Measurements from ENCODE around the gene CLIC4.

The CLIC4 gene

DNA sequence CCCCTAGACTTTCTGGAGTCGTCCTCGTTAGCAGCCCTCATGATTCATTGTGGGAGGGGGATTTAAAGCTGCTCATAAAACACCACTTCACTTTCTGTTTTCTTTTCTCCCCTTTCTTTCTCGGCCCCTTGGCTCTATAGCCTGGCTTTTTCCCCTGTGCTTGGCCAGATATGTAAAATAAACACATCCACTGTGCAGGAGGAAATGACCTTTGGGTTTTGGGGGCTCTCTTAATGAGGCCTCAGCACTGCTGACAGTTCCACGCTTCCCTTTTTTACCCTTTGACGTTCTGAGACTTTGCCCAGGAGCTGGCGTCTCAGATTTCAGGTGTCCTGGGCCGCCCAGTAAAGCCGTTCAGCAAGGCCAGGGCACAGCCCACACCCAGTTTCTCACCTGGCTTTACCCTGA is 119.1 kb downstream of the CLIC4 start:
- no peak for DNase-seq
- H3K4me3 ChIP-seq (ENCODE audit: insufficient read depth, low read depth, low read length, poor library complexity, severe bottlenecking) = no peak overlapping the region
- no peaks in the 10 kb centered on the region for H3K4me1 ChIP-seq (ENCODE audit: control insufficient read depth, insufficient read depth, low read length, poor library complexity, severe bottlenecking)
- H3K9me3 ChIP-seq (ENCODE audit: control insufficient read depth, low read length) = no peaks in the 10 kb centered on the region
- H3K27me3 ChIP-seq (replicated peaks; ENCODE audit: control insufficient read depth, insufficient read depth, low read length, poor library complexity, severe bottlenecking) = no peaks in the 10 kb centered on the region
- no peaks in the 10 kb centered on the region for H3K36me3 ChIP-seq (ENCODE audit: control insufficient read depth, insufficient read depth, low read length)
- H3K27ac ChIP-seq (ENCODE audit: insufficient read depth, low read length, poor library complexity, severe bottlenecking) = no peak overlapping the region

DNA sequence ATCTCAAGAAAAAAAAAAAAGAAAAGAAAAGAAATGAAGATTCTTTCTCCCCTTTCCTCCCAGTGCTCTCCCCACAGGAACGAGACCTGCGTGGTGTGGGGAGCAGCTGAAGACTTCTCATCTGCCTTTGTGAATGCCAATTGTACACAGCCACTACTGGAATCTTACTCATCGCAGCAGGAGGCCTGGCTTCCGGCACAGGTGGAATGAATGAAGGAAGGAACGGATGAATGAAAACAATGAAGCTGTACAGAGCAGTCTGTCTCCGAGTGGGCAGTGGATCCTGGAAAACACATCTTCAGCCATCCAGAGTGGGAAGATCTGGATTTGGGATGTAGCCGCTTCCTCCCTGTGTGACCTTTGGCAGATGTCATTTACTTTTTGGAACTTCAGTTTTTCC is 119.9 kb downstream of the CLIC4 start:
- DNase-seq = no peak
- no peak overlapping the region for H3K4me3 ChIP-seq (ENCODE audit: insufficient read depth, low read depth, low read length, poor library complexity, severe bottlenecking)
- H3K36me3 ChIP-seq (ENCODE audit: control insufficient read depth, insufficient read depth, low read length) = no peaks in the 10 kb centered on the region
- no peaks in the 10 kb centered on the region for H3K9me3 ChIP-seq (ENCODE audit: control insufficient read depth, low read length)
- H3K27me3 ChIP-seq (replicated peaks; ENCODE audit: control insufficient read depth, insufficient read depth, low read length, poor library complexity, severe bottlenecking) = no peaks in the 10 kb centered on the region
- no peak overlapping the region for H3K27ac ChIP-seq (ENCODE audit: insufficient read depth, low read length, poor library complexity, severe bottlenecking)
- no peaks in the 10 kb centered on the region for H3K4me1 ChIP-seq (ENCODE audit: control insufficient read depth, insufficient read depth, low read length, poor library complexity, severe bottlenecking)

DNA sequence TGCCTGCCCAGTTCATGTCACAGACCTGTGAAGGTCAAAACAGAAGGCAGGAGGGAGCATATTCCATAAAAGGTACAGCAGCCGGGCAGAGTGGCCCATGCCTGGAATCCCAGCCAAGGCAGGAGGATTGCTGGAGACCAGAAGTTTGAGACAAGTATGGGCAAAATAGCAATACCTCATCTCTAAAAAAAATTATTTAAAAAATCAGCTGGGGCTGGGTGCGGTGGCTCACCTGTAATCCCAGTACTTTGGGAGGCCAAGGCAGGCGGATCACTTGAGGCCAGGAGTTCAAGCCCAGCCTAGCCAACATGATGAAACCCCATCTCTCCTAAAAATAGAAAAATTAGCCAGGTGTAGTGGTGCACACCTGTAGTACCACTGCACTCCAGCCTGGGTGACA is 120.3 kb downstream of the CLIC4 start:
- no peak for DNase-seq
- H3K27ac ChIP-seq (ENCODE audit: insufficient read depth, low read length, poor library complexity, severe bottlenecking) = no peak overlapping the region
- H3K36me3 ChIP-seq (ENCODE audit: control insufficient read depth, insufficient read depth, low read length) = no peaks in the 10 kb centered on the region
- H3K4me3 ChIP-seq (ENCODE audit: insufficient read depth, low read depth, low read length, poor library complexity, severe bottlenecking) = no peak overlapping the region
- no peaks in the 10 kb centered on the region for H3K9me3 ChIP-seq (ENCODE audit: control insufficient read depth, low read length)
- H3K27me3 ChIP-seq (replicated peaks; ENCODE audit: control insufficient read depth, insufficient read depth, low read length, poor library complexity, severe bottlenecking) = no peaks in the 10 kb centered on the region
- H3K4me1 ChIP-seq (ENCODE audit: control insufficient read depth, insufficient read depth, low read length, poor library complexity, severe bottlenecking) = no peaks in the 10 kb centered on the region

DNA sequence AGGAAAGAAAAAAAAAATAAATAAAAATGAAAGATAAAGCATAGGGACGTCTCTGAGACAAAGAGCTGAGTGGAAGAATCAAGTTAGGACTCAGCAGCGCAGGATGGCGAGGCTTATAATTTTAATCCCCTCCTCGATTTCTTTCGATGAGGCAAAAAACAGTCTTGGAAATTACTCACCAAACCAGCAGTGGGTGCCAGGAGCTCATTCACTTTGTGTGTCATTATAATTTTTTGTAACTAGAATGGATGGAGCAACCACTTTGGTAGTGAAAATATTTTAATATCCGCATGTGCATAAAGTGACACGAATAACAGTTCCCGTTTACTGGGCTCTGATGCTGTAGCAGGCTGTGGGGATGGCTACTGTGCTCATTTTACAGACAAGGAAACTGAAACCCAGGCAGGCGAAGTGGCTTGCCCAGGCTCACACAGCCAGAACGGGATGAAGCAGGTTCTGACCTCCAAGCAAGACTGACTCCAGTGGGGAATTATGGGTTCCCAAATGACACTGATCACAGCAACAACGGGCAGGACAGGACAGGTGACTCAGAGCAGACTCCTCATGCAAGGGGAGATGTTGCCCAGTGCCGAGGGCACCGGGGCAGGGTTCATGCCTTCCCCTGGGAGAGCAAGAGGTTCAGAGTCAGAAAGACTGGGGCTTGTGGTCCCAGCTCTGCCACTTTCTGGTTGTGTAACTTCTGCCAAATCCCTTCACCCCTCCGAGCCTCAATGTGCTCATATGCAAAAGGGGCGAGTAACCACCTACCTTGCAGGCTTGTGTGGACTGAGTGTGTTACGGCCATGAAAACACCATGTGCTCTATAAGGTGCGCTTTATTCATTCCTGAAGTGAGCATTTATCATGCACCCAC is 121.2 kb downstream of the CLIC4 start:
- no peaks in the 10 kb centered on the region for H3K36me3 ChIP-seq (ENCODE audit: control insufficient read depth, insufficient read depth, low read length)
- no peak overlapping the region for H3K4me3 ChIP-seq (ENCODE audit: insufficient read depth, low read depth, low read length, poor library complexity, severe bottlenecking)
- DNase-seq = no peak
- H3K4me1 ChIP-seq (ENCODE audit: control insufficient read depth, insufficient read depth, low read length, poor library complexity, severe bottlenecking) = no peaks in the 10 kb centered on the region
- H3K27ac ChIP-seq (ENCODE audit: insufficient read depth, low read length, poor library complexity, severe bottlenecking) = no peak overlapping the region
- no peaks in the 10 kb centered on the region for H3K9me3 ChIP-seq (ENCODE audit: control insufficient read depth, low read length)
- H3K27me3 ChIP-seq (replicated peaks; ENCODE audit: control insufficient read depth, insufficient read depth, low read length, poor library complexity, severe bottlenecking) = no peaks in the 10 kb centered on the region

DNA sequence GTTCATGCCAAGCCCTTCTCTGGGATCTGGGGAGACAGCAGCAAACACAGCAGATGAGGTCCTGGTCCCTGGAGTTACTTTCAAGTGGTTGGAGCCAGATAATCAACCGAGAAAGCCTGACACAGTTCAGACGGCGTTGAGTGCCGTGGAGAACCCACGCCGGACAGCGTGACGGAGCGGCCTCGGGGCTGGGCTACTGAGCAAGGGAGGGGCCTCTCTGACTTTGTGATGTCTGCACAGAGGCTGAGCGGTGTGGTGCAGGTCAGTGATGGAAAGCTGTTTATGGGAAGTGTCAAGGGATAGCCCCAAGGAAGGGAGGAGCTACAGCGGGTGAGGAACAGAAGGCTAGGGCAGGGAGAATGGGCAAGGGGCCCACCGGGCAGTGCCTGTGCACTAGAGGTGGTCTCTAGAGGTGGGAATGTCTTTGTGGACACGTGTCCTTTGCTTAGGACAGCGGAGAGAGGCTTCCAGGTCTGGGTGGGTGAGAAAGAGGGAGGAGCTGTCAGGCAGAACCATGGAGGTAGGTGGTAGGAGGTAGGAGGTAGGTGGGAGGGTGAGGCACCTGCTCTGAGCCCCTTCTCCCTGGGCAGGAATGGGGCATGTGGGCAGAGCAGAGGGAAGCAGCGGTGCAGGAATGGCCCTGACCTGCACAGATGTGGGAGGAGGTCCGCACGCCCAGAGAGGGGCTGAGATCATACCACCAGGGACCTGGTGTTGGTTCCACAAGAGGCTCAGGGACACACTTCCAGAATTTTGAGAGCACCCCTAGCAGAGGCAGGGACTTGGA is 122.0 kb downstream of the CLIC4 start:
- Histone ChIP-seq H3K4me1 (ENCODE audit: control insufficient read depth, insufficient read depth, low read length, poor library complexity, severe bottlenecking) (no peaks in the 10 kb centered on the region), H3K4me3 (ENCODE audit: insufficient read depth, low read depth, low read length, poor library complexity, severe bottlenecking) (no peak overlapping the region), H3K27ac (ENCODE audit: insufficient read depth, low read length, poor library complexity, severe bottlenecking) (no peak overlapping the region), H3K9me3 (ENCODE audit: control insufficient read depth, low read length) (no peaks in the 10 kb centered on the region), H3K36me3 (ENCODE audit: control insufficient read depth, insufficient read depth, low read length) (no peaks in the 10 kb centered on the region), H3K27me3 (replicated peaks; ENCODE audit: control insufficient read depth, insufficient read depth, low read length, poor library complexity, severe bottlenecking) (no peaks in the 10 kb centered on the region)
- DNase-seq = no peak

DNA sequence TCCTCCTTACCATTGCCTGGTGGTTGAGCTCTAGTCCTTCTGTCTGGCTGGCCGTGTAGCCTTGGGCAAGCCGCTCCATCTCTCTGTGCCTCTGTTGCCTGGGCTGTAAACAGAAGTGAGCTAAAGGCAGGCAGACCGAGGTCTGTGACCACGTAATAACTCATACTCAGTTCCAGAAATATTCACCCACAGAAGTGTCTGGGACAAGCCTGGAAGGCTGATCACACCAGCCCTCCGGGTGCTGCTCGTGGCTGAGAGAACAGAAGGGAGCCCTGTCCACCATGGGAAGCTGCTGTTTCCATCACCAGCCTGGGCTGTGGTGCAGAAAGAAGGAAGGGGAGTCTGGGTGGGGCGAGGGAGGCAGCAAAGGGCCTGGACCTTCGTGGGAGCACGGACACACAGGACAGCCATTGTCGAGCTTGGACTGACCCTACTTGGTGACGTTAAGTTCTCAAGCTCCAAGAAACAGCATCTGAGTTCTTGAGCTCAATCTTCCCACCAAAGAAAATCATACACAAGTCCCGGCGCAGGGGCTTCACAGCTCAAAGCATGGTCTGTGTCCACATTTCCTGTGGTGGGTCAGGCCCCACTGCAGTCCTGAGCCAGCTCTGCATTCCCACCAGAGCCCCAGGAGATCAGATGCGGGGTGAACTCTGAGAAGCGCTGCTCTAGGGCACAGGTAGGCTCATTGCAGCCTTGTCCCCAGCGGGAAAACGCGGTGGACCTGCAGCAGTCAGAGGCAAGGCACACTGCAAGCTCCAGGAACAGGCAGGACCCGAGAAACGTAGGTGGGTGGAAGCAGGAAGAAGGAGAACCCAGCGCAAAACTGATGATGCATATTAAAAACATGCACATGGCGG is 123.0 kb downstream of the CLIC4 start:
- H3K36me3 ChIP-seq (ENCODE audit: control insufficient read depth, insufficient read depth, low read length) = no peaks in the 10 kb centered on the region

DNA sequence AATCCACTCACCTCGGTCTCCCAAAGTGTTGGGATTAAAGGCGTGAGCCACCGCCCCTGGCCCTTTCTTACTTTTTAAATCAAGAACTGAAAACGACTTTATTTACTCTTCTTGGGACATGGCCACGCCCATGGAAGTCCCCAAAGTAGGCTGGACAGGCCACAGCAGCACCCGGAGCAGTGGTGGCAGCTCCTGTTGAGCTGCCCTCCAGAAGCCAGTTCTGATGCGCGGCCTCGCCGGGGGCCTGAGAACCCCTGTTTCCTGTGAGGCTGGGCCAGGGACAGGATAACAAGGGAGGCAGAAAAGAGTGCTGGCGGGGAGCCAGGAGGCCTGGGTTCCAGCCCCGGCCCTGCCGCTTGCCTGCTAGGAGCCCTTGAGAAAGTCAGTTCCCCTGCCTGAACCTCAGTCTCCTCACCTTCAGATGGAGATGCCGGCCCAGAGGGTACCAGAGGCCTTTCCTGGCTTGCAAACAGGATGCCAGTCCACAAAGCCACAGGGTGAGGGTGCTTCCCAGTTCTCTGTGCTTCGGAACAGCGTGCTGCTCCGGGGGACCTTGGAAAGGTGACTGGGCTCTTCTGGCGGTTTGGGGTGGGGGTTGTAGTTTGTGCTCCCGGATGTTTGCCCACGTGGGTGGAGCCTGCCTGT is 125.4 kb downstream of the CLIC4 start:
- Histone ChIP-seq H3K9me3 (ENCODE audit: control insufficient read depth, low read length) (no peaks in the 10 kb centered on the region), H3K27ac (ENCODE audit: insufficient read depth, low read length, poor library complexity, severe bottlenecking) (no peak overlapping the region), H3K4me1 (ENCODE audit: control insufficient read depth, insufficient read depth, low read length, poor library complexity, severe bottlenecking) (no peaks in the 10 kb centered on the region), H3K4me3 (ENCODE audit: insufficient read depth, low read depth, low read length, poor library complexity, severe bottlenecking) (no peak overlapping the region), H3K27me3 (replicated peaks; ENCODE audit: control insufficient read depth, insufficient read depth, low read length, poor library complexity, severe bottlenecking) (no peaks in the 10 kb centered on the region), H3K36me3 (ENCODE audit: control insufficient read depth, insufficient read depth, low read length) (no peaks in the 10 kb centered on the region)
- DNase-seq = no peak

More for the DNA sequence above, 123.0 kb downstream of the CLIC4 start:
- no peak for DNase-seq
- H3K4me3 ChIP-seq (ENCODE audit: insufficient read depth, low read depth, low read length, poor library complexity, severe bottlenecking) = no peak overlapping the region
- H3K27me3 ChIP-seq (replicated peaks; ENCODE audit: control insufficient read depth, insufficient read depth, low read length, poor library complexity, severe bottlenecking) = no peaks in the 10 kb centered on the region
- no peaks in the 10 kb centered on the region for H3K9me3 ChIP-seq (ENCODE audit: control insufficient read depth, low read length)
- H3K27ac ChIP-seq (ENCODE audit: insufficient read depth, low read length, poor library complexity, severe bottlenecking) = no peak overlapping the region
- H3K4me1 ChIP-seq (ENCODE audit: control insufficient read depth, insufficient read depth, low read length, poor library complexity, severe bottlenecking) = no peaks in the 10 kb centered on the region

DNA sequence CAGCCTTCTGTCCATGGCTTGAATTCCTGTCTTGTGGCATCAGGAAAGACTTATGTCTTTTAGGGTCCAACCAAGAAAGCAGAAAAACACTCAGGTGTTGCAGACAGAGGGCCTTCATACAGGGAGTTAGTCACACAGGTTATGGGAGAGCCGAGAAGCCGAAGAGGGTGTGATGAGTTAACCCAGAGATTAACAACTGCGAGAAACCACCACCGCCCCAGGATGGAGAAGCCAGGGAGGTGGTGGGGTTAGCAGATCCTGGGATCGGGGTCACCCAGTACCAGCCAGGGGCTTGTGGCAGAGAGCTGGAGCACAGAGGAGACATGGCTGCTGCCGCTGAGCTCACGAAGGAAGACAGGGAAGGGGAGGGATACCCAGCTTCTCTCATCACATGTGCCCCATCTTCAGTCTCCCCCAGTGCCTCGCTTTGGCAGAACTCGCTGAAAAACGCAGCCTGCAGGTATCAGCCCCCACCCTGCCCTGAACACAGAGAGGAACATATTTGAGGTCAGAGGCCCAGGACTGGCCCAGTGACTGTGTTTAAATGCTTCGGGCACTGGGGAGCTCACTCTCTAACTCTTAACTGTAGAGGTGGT is 126.2 kb downstream of the CLIC4 start:
- Histone ChIP-seq H3K9me3 (ENCODE audit: control insufficient read depth, low read length) (no peaks in the 10 kb centered on the region), H3K4me1 (ENCODE audit: control insufficient read depth, insufficient read depth, low read length, poor library complexity, severe bottlenecking) (no peaks in the 10 kb centered on the region), H3K4me3 (ENCODE audit: insufficient read depth, low read depth, low read length, poor library complexity, severe bottlenecking) (no peak overlapping the region), H3K36me3 (ENCODE audit: control insufficient read depth, insufficient read depth, low read length) (no peaks in the 10 kb centered on the region), H3K27ac (ENCODE audit: insufficient read depth, low read length, poor library complexity, severe bottlenecking) (no peak overlapping the region), H3K27me3 (replicated peaks; ENCODE audit: control insufficient read depth, insufficient read depth, low read length, poor library complexity, severe bottlenecking) (no peaks in the 10 kb centered on the region)
- DNase-seq = no peak

DNA sequence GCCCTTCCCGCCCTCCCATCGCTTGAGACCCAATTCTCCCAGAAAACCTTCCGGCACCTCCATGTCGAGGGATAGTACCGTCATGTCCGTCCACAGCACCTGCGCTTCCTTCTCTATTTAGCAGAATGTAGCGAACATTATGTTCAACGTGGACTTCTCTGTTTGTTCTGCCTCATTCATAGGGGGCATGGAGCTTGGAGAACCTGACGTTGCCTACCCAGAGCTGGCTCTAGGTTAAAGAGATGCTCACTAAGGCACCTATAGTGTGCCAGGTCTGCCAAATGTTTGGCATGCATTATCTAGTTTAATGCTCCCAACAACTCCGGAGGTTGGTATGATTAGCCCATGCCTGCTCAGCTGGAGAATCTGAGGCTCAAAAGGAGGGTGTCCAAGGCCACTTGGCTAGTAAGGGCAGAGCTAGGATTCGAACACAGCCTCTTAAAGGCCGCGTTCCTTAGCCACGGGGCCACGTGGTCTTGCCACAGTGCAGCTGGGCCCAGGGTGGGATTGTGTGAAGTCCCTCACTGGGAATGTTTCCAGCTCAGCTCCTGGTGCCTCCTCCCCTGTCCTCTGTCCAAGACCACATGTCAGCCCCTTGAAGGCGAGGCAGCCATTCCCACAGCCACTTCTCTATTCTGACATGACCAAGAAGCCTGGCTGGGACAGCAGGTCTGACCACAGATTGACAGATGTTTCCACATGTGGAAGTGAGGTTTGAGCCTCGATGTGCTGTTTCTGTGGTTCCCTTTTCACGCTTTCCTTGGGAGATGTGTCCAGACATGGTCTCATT is 127.0 kb downstream of the CLIC4 start:
- no peaks in the 10 kb centered on the region for H3K9me3 ChIP-seq (ENCODE audit: control insufficient read depth, low read length)
- no peak overlapping the region for H3K27ac ChIP-seq (ENCODE audit: insufficient read depth, low read length, poor library complexity, severe bottlenecking)
- no peaks in the 10 kb centered on the region for H3K27me3 ChIP-seq (replicated peaks; ENCODE audit: control insufficient read depth, insufficient read depth, low read length, poor library complexity, severe bottlenecking)
- no peak overlapping the region for H3K4me3 ChIP-seq (ENCODE audit: insufficient read depth, low read depth, low read length, poor library complexity, severe bottlenecking)
- H3K36me3 ChIP-seq (ENCODE audit: control insufficient read depth, insufficient read depth, low read length) = no peaks in the 10 kb centered on the region
- no peak for DNase-seq
- H3K4me1 ChIP-seq (ENCODE audit: control insufficient read depth, insufficient read depth, low read length, poor library complexity, severe bottlenecking) = no peaks in the 10 kb centered on the region
